Hepatocyte (in vitro differentiated cells): ENCODE data around the gene FADD. TPM values are rescaled to one million over a fixed set of nuclear protein-coding genes. Genes with fewer than 3 reads are reported as not detected.

Experiments
- DNase-seq: peaks from one replicate; pipeline ENCODE4 v3.0.0-alpha.2; 2016; ENCODE audit warnings: low spot score
- H2AFZ ChIP-seq: fragments of 200-600 bp; sonication (generic); 2 replicates; pipeline ENCODE4 v1.6.0; 2016; ENCODE audit warnings: antibody characterized with exemption, mild to moderate bottlenecking
- H3K27ac ChIP-seq: fragments of 200-600 bp; sonication (generic); 2 replicates; pipeline ENCODE4 v1.5.1; 2016; ENCODE audit warnings: mild to moderate bottlenecking
- H3K27me3 ChIP-seq: fragments of 200-600 bp; sonication (generic); 2 replicates; pipeline ENCODE4 v1.6.1; 2016
- H3K36me3 ChIP-seq: fragments of 200-600 bp; sonication (generic); replicated peaks from 2 replicates; pipeline ENCODE4 v1.5.1; 2016; ENCODE audit warnings: low read depth; ENCODE audit not compliant: insufficient read depth
- H3K4me1 ChIP-seq: fragments of 200-600 bp; sonication (generic); 2 replicates; pipeline ENCODE4 v1.5.1; 2016; ENCODE audit warnings: mild to moderate bottlenecking, moderate library complexity; ENCODE audit not compliant: insufficient read depth
- H3K4me2 ChIP-seq: fragments of 200-600 bp; sonication (generic); 2 replicates; pipeline ENCODE4 v1.6.0; 2016
- H3K4me3 ChIP-seq: fragments of 200-600 bp; sonication (generic); 2 replicates; pipeline ENCODE4 v1.5.1; 2016; ENCODE audit warnings: mild to moderate bottlenecking
- H3K79me2 ChIP-seq: fragments of 200-600 bp; sonication (generic); 2 replicates; pipeline ENCODE4 v1.6.0; 2017; ENCODE audit warnings: mild to moderate bottlenecking
- H3K9me2 ChIP-seq: fragments of 200-600 bp; sonication (generic); replicated peaks from 2 replicates; pipeline ENCODE4 v1.6.0; 2017; ENCODE audit warnings: mild to moderate bottlenecking; ENCODE audit not compliant: insufficient read depth
- H3K9me3 ChIP-seq: fragments of 200-600 bp; sonication (generic); 2 replicates; pipeline ENCODE4 v1.5.1; 2016; ENCODE audit warnings: low read depth, mild to moderate bottlenecking
- H4K20me1 ChIP-seq: fragments of 200-600 bp; sonication (generic); 2 replicates; pipeline ENCODE4 v1.6.0; 2016; ENCODE audit warnings: mild to moderate bottlenecking; ENCODE audit not compliant: insufficient read depth, poor library complexity, severe bottlenecking
- EZH2 ChIP-seq: fragments of 200-600 bp; sonication (generic); IDR thresholded peaks from 2 replicates; pipeline ENCODE4 v1.6.1; 2016; ENCODE audit warnings: antibody characterized with exemption, mild to moderate bottlenecking, borderline replicate concordance
- EZH2phosphoT487 ChIP-seq: fragments of 200-600 bp; sonication (generic); IDR thresholded peaks from one replicate; pipeline ENCODE4 v1.6.1; 2018; ENCODE audit warnings: antibody characterized with exemption, mild to moderate bottlenecking, low read depth, moderate library complexity; ENCODE audit not compliant: unreplicated experiment, severe bottlenecking
- WGBS: methylation state at CpG from one replicate; pipeline ENCODE4 v1.1.6; 2016; ENCODE audit warnings: low lambda C conversion rate; ENCODE audit errors: missing lambda C conversion rate; 5-methylcytosine and 5-hydroxymethylcytosine counted together
- polyA plus RNA-seq: library from polyadenylated mRNA; unstranded; fragments of >200 nt; fragmentation: Nextera tagmentation; extraction: Ambion mirVana; gene quantifications from 2 replicates; pipeline ENCODE4 v1.2.1, GENCODE V29; 2016
- total RNA-seq: library from RNA; depleted of rRNA; stranded (reverse); fragments of >200 nt; gene quantifications from 2 replicates; pipeline ENCODE4 v1.2.3, GENCODE V29; 2014
- TF ChIP-seq, protein P1 (sequence below): fragments of 200-600 bp; sonication (generic); IDR thresholded peaks from 2 replicates; pipeline ENCODE4 v1.5.1; 2016; ENCODE audit warnings: antibody characterized with exemption, mild to moderate bottlenecking; ENCODE audit not compliant: poor library complexity

The FADD gene
- total and polyA plus RNA-seq, 2 experiments from 2014 or later = 29.6 to 36.1 TPM

DNA sequence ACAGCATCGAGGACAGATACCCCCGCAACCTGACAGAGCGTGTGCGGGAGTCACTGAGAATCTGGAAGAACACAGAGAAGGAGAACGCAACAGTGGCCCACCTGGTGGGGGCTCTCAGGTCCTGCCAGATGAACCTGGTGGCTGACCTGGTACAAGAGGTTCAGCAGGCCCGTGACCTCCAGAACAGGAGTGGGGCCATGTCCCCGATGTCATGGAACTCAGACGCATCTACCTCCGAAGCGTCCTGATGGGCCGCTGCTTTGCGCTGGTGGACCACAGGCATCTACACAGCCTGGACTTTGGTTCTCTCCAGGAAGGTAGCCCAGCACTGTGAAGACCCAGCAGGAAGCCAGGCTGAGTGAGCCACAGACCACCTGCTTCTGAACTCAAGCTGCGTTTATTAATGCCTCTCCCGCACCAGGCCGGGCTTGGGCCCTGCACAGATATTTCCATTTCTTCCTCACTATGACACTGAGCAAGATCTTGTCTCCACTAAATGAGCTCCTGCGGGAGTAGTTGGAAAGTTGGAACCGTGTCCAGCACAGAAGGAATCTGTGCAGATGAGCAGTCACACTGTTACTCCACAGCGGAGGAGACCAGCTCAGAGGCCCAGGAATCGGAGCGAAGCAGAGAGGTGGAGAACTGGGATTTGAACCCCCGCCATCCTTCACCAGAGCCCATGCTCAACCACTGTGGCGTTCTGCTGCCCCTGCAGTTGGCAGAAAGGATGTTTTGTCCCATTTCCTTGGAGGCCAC, 3.3 kb downstream of the FADD start:
- TF ChIP-seq EZH2phosphoT487 = no peak
- H3K27me3 ChIP-seq = no peaks in the 10 kb centered on the region
- H3K27ac ChIP-seq = no peak overlapping the region
- H3K4me3 ChIP-seq = no peak overlapping the region
- DNase-seq = no peak
- no peaks in the 10 kb centered on the region for H3K9me3 ChIP-seq
- H2AFZ ChIP-seq = no peak overlapping the region
- H3K4me2 ChIP-seq = no peak overlapping the region
- H3K9me2 ChIP-seq = no peaks in the 10 kb centered on the region
- H3K79me2 ChIP-seq = peaks cover 30% of the 10 kb centered on the region
- WGBS = 97% methylated on average over 22 of the region's 22 CpGs
- no peaks in the 10 kb centered on the region for H3K36me3 ChIP-seq
- peaks cover 17% of the 10 kb centered on the region for H4K20me1 ChIP-seq
- peaks cover 12% of the 10 kb centered on the region for H3K4me1 ChIP-seq

DNA sequence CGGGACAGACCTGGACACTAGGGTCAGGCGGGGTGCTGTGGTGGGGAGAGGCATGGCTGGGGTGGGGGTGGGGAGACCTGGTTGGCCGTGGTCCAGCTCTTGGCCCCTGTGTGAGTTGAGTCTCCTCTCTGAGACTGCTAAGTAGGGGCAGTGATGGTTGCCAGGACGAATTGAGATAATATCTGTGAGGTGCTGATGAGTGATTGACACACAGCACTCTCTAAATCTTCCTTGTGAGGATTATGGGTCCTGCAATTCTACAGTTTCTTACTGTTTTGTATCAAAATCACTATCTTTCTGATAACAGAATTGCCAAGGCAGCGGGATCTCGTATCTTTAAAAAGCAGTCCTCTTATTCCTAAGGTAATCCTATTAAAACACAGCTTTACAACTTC, 3.9 kb downstream of the FADD start:
- no peak for DNase-seq
- Histone ChIP-seq H3K9me3 (no peaks in the 10 kb centered on the region), H3K4me2 (no peak overlapping the region), H3K27ac (no peak overlapping the region), H3K4me3 (no peak overlapping the region), H3K27me3 (no peaks in the 10 kb centered on the region), H2AFZ (no peak overlapping the region), H3K9me2 (no peaks in the 10 kb centered on the region), H3K79me2 (peaks cover 30% of the 10 kb centered on the region), H3K4me1 (peaks cover 12% of the 10 kb centered on the region), H4K20me1 (peaks cover 17% of the 10 kb centered on the region), H3K36me3 (no peaks in the 10 kb centered on the region)
- 71% methylated on average over 6 of the region's 6 CpGs for WGBS
- TF ChIP-seq EZH2phosphoT487 = no peak
- no peak for TF ChIP-seq EZH2
- TF ChIP-seq, protein P1, sequence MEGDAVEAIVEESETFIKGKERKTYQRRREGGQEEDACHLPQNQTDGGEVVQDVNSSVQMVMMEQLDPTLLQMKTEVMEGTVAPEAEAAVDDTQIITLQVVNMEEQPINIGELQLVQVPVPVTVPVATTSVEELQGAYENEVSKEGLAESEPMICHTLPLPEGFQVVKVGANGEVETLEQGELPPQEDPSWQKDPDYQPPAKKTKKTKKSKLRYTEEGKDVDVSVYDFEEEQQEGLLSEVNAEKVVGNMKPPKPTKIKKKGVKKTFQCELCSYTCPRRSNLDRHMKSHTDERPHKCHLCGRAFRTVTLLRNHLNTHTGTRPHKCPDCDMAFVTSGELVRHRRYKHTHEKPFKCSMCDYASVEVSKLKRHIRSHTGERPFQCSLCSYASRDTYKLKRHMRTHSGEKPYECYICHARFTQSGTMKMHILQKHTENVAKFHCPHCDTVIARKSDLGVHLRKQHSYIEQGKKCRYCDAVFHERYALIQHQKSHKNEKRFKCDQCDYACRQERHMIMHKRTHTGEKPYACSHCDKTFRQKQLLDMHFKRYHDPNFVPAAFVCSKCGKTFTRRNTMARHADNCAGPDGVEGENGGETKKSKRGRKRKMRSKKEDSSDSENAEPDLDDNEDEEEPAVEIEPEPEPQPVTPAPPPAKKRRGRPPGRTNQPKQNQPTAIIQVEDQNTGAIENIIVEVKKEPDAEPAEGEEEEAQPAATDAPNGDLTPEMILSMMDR = no peak

DNA sequence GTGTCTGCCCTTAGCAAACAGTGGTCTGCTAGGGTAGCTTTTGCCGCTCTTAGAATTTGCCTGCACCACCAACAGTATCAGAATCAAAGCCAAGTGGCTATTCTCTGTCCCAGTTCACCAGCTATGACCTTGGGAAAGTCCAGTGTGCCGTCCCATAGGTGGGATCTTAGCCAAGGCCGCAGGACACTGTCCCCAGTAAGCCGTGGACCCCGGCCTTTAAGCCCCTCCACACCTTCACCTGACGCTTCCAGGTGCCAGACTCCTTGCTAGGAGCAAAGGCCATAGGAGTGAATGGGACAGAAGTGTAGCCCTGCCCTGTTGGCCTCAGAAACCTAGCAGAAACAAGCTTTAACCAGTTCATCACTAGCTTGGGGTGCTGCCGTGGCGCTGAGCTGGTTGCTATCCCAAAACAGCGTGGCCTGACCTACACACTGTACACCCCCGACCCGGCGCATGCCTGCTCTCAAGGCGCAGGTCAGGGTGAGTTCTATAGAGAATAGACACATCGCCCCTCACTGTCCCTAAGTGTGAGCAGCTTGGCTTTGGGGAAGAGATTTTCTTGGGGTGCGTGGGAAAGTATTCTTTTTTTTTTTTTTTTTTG, 4.5 kb downstream of the FADD start:
- Histone ChIP-seq H3K4me3 (no peak overlapping the region), H4K20me1 (peaks cover 17% of the 10 kb centered on the region), H3K27me3 (no peaks in the 10 kb centered on the region), H3K27ac (no peak overlapping the region), H3K9me2 (no peaks in the 10 kb centered on the region), H3K4me2 (no peak overlapping the region), H3K9me3 (no peaks in the 10 kb centered on the region), H3K4me1 (peaks cover 12% of the 10 kb centered on the region), H3K36me3 (no peaks in the 10 kb centered on the region), H3K79me2 (peaks cover 30% of the 10 kb centered on the region), H2AFZ (no peak overlapping the region)
- WGBS = 90% methylated on average over 15 of the region's 15 CpGs
- no peak for TF ChIP-seq EZH2
- TF ChIP-seq, protein P1 = no peak
- no peak for TF ChIP-seq EZH2phosphoT487
- DNase-seq = no peak

DNA sequence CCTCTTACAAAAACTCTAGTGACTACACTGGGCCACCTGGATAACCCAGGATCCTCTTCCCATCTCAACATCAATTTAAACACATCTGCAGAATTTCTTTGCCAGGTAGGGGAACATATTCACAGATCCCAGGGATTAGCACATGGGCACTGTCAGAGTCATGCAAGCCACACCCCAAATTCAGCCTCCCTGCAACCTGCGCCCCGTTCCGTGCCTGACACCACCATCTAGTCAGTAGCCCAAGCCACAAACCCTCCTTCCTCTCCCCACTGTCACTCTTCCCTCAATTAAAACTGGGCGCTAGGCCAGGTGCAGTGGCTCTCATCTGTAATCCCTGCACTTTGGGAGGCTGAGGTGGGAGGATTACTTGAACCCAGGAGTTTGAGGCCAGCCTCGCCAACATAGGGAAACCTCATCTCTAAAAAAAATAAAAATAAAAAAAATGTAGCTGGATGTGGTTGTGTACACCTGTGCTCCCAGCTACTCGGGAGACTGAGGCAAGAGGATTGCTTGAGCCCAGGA, 6.4 kb downstream of the FADD start:
- TF ChIP-seq, protein P1 = no peak
- TF ChIP-seq EZH2phosphoT487 (no peak), EZH2 (no peak)
- H4K20me1 ChIP-seq = peaks cover 11% of the 10 kb centered on the region
- WGBS = 99% methylated on average over 6 of the region's 6 CpGs
- no peak overlapping the region for H3K27ac ChIP-seq
- H3K79me2 ChIP-seq = peaks cover 20% of the 10 kb centered on the region
- H3K4me3 ChIP-seq = no peak overlapping the region
- no peaks in the 10 kb centered on the region for H3K9me3 ChIP-seq
- H3K36me3 ChIP-seq = no peaks in the 10 kb centered on the region
- no peak overlapping the region for H3K4me2 ChIP-seq
- H3K9me2 ChIP-seq = no peaks in the 10 kb centered on the region
- no peaks in the 10 kb centered on the region for H3K27me3 ChIP-seq
- DNase-seq = no peak
- H3K4me1 ChIP-seq = peaks cover 8% of the 10 kb centered on the region
- no peak overlapping the region for H2AFZ ChIP-seq
